ENCODE measurements around the gene BUD13.
A peak's percentile ranks its signal among the peaks of the same experiment; 100 is the strongest.
"Not testable (repeated sequence)": the region's sequence is repeated elsewhere in the genome, so short reads cannot be mapped to it uniquely, and the experiment has no call there.

The BUD13 gene

GRCh38 chr11:116792144-116792868 lies 19.5 kb upstream of the BUD13 start:
- no peak for DNase-seq (ENCODE audit: low read depth)

DNA sequence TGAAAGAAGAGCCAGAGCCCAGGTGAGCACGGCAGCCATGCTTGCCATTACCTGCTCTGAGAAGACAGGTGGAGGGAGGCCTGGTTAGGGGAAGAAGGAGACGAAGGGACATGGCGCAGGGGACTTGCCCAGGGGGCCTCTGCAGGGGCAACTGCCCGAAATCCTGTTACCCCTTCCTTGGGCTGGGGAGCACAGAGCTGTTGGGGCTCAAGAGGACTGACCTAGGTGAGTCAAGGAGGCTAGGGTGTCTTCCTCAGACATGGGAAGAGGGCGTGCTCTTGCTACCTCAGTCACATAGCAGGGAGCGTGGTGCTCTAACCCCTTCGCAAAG lies 19.0 kb upstream of the BUD13 start, which contains the start of gene APOA5:
TSS of gene APOA5 (minus strand) at position 67 of the 331 bp plus-strand sequence. CDS start at position 48, 19 bp downstream.
- DNase-seq (ENCODE audit: low read depth): no peak

- DNase-seq (ENCODE audit: low read depth): peak; percentile 48
These were observed 18.4 kb upstream of the BUD13 start for GRCh38 chr11:116791002-116791812.

DNA sequence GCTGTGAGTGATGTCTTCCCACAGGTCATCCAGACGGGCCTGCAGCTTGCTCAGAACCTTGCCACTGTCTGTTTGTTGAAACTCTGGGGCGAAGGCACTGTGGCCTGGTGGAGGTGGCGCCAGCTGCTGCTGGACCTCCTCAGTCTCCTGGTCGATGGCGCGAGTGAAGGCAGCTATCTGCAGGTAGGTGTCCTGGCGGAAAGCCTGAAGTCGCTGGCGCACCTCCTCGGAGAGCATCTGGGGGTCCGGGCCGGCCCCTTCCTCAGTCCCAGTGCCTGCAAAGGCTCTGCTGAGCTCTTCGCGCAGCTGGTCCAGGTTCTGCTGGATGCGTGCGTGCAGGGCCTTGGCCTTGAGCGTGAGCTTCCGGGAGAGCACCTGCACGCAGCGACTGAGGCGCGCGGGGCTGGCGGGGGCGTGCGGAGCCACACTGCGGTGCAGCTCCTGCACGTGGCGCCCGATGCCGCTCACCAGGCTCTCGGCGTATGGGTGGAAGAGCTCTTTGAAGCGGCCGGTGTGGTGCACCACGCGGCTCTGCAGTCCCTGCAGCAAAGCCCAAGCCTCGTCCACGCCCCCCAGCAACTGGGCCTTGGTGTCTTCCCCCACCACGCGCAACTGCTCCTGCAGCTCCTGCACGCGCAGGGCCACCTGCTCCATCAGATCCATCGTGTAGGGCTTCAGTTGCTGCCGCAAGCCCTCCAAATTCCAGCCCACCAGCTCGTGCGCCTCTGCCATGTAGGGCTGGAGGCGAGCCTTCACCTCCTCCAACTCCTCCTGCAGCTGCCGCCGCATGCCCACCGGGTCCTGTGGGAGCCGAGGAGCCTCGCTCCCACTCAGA lies 17.6 kb upstream of the BUD13 start:
- DNase-seq (ENCODE audit: low read depth): no peak

GRCh38 chr11:116788975-116789374 lies 16.2 kb upstream of the BUD13 start:
- DNase-seq (ENCODE audit: low read depth): no peak

GRCh38 chr11:116788534-116788933 lies 15.7 kb upstream of the BUD13 start:
- no peak for DNase-seq (ENCODE audit: low read depth)

- peak; percentile 81 for DNase-seq (ENCODE audit: low read depth)
These were observed 15.1 kb upstream of the BUD13 start, which contains the start of gene ZPR1 for GRCh38 chr11:116787786-116788486. ZPR1 (minus strand) TSS chr11:116788023; CDS start chr11:116787990, 33 bp downstream.

DNA sequence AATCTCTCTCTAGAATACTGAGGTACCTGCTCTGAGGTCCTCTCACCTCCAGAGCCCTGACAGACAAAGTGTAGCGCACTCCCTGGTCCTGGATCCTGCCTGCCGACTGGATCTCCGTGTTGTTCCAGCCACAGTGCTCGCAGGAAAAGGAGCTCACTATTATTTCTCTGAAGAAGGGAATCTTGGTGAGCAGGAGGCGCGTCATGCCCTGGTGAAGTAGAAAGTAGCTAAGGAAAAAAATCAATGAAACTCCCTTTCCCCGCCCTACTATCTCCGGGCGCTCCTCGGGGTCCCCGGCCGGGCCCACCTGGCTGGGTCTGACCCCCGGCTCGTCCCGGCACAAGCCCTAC lies 14.6 kb upstream of the BUD13 start:
- no peak for DNase-seq (ENCODE audit: low read depth)

GRCh38 chr11:116786966-116787365 lies 14.2 kb upstream of the BUD13 start:
- no peak for DNase-seq (ENCODE audit: low read depth)

- no peak for DNase-seq (ENCODE audit: low read depth)
These were observed 13.5 kb upstream of the BUD13 start for GRCh38 chr11:116786326-116786725.

DNA sequence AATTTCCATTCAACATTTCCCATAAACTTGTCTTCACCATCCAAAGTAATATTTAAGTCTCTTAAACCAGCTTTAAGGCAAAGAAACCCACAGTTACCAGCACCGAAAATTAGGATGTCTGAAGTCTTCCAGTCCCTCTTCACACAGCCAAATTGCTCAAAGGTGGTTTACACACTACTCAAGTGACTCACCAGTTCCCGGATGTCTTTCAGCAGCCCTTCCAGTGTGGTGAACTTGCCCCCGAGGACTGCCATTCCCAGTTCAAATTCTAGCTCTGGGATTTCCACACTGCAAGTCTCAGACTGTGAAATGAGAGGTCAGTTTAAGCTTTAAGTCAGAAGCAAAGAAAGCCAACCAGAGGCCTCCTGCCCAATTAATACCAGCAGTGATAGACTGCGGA lies 9.9 kb upstream of the BUD13 start:
- no peak for DNase-seq (ENCODE audit: low read depth)

DNA sequence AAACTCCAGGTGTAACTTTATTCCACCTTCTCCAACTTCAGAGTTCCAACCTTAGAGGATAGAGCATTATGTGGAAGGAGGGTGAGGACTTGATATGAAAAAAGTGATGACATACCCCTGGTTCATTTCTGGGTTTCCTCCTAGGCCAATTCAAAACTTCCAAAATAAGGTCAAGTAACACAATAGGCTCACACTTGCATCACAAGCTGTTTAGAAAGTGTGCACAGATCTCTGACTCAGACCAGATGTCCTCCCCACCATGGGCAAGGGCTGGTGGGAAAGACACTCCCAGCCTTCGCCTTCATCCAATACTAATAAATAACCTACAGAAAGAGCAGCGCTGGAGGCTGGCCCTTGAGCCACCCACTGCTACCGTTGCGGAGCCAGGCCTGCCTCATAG lies 5.8 kb upstream of the BUD13 start:
- no peak for DNase-seq (ENCODE audit: low read depth)

DNA sequence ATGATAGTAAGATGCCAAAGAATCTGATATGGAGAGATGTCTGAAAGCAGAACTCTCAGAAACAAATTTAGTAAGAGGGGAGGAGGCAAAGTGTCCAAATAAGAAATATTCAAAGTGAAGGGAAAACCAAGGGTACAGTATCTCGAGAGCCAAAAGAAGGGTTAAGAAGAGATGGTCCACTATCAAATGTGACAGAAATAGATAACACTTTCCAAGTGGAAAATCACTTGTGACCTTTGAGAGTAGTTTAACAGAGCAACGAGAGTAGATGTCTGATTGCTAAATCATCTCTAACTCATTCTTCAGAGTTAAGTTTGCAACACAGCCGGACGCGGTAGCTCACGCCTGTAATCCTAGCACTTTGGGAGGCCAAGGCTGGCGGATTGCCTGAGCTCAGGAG lies 4.3 kb upstream of the BUD13 start:
- no peak for DNase-seq (ENCODE audit: low read depth)

GRCh38 chr11:116776522-116776984 lies 3.8 kb upstream of the BUD13 start:
- no peak for DNase-seq (ENCODE audit: low read depth)

DNA sequence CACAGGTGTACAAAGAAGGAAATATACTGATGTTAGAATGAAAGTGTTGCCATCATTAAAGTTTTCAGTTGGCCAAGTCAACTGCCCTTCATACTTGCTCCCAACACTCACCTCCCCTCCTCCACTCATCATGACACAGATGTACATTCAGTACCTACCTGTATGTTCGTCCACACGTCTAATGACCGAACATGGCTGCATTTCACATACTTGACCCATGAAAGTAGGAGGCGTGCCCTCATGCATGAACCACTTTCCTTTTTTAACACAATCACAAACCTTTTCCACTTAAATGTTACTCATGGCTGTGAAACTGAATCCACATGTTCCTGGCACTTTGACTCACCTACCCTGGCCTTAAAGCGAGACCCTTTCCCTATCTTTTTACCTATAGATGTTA lies 3.2 kb upstream of the BUD13 start:
- no peak for DNase-seq (ENCODE audit: low read depth)

DNA sequence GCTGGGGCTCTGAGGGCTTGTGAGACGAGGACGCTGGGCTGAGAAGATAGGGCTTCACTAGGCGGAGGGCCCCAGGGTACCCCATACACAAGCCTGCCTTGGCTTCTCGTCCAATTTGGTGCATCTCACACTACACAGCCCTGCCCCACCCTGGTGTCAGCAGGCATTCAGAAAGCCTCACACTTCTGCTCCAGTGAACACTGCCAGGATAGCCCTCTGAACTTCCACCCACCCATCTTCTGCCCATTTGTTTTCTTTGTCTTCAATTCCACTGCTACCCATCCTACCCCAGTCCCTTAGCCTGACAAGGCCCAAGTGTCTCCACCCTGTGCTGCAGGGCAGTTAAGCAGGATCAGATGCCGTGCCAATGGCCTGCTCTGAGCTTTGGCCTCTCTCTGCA lies 1.9 kb upstream of the BUD13 start:
- no peak for DNase-seq (ENCODE audit: low read depth)

GRCh38 chr11:116773203-116774097 lies 663 bp upstream of the BUD13 start:
- DNase-seq (ENCODE audit: low read depth): no peak

GRCh38 chr11:116771935-116772334 lies 852 bp downstream of the BUD13 start:
- DNase-seq (ENCODE audit: low read depth): no peak

DNA sequence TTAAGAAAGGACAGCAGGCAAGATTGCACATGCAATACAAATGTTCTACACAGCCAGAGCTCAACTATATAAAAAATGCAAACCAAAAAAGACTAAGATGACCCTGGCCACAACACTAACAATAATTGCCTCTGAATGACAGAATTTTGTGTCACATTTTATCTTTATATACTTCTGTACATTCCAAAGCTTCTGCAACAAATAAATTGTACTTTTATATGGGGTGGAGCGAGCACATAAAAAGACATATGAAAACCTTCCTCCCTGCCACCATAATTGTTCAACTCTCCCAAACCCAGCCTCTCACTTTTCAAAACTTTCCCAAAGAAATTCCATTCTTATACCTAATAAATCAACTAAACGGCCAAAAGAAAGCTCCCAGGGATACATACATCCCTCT lies 10.7 kb downstream of the BUD13 start:
- no peak for DNase-seq (ENCODE audit: low read depth)

GRCh38 chr11:116756044-116756443 lies 16.7 kb downstream of the BUD13 start:
- not testable (repeated sequence) for DNase-seq (ENCODE audit: low read depth)
